Caki2 (cell line): ENCODE data around the gene TOX4. TPM values are rescaled to one million over a fixed set of nuclear protein-coding genes. Genes with fewer than 3 reads are reported as not detected.
"Not testable (repeated sequence)": the region's sequence is repeated elsewhere in the genome, so short reads cannot be mapped to it uniquely, and the experiment has no call there.

Source experiments
- DNase-seq: peaks from one replicate; pipeline ENCODE4 v3.0.0-alpha.2; 2015; ENCODE audit warnings: low read depth
- in situ Hi-C: cut with HindIII; loops from 2 replicates; pipeline ENCODE4 v1.10.0; 2016; ENCODE audit warnings: low sequenced_read_pairs, low pct_unique_long_range_greater_than_20kb, mixed read lengths
- total RNA-seq: library from RNA; depleted of rRNA; stranded (reverse); fragments of >200 nt; shearing (Covaris generic); gene quantifications from 2 replicates; pipeline ENCODE4 v1.2.3, GENCODE V29; 2014; ENCODE audit warnings: low replicate concordance

Gene TOX4
- total RNA-seq, 1 experiment from 2014 or later = 43.9 TPM

- in situ Hi-C loops = no loop called here
- DNase-seq = no peak
Measured at GRCh38 chr14:21526672-21527317, 49.8 kb downstream of the TOX4 start.

GRCh38 chr14:21527318-21527679 lies 50.3 kb downstream of the TOX4 start:
- in situ Hi-C loops = no loop called here
- no peak for DNase-seq

GRCh38 chr14:21528381-21529348 lies 51.7 kb downstream of the TOX4 start:
- in situ Hi-C loops = no loop called here

GRCh38 chr14:21529515-21529914 lies 52.5 kb downstream of the TOX4 start:
- no peak for DNase-seq
- in situ Hi-C loops = no loop called here

More at GRCh38 chr14:21528381-21529348, 51.7 kb downstream of the TOX4 start:
- no peak for DNase-seq

- in situ Hi-C loops = no loop called here
- no peak for DNase-seq
Measured at GRCh38 chr14:21533294-21533693, 56.3 kb downstream of the TOX4 start.

- in situ Hi-C loops = no loop called here
- DNase-seq = no peak
Measured at GRCh38 chr14:21534576-21534975, 57.6 kb downstream of the TOX4 start.

- DNase-seq = no peak
- in situ Hi-C loops = no loop called here
Measured at GRCh38 chr14:21535545-21536417, 58.8 kb downstream of the TOX4 start.

- no peak for DNase-seq
- in situ Hi-C loops = no loop called here
Measured at GRCh38 chr14:21536418-21537089, 59.6 kb downstream of the TOX4 start.

GRCh38 chr14:21537090-21537424 lies 60.1 kb downstream of the TOX4 start:
- in situ Hi-C loops = no loop called here
- DNase-seq = no peak

GRCh38 chr14:21539189-21539940 lies 62.4 kb downstream of the TOX4 start:
- in situ Hi-C loops = no loop called here
- DNase-seq = no peak

- no peak for DNase-seq
- in situ Hi-C loops = no loop called here
Measured at GRCh38 chr14:21541413-21542074, 64.5 kb downstream of the TOX4 start.

GRCh38 chr14:21543521-21543960 lies 66.5 kb downstream of the TOX4 start:
- no peak for DNase-seq

GRCh38 chr14:21543963-21544362 lies 67.0 kb downstream of the TOX4 start:
- DNase-seq = no peak
- in situ Hi-C loops = no loop called here

More at GRCh38 chr14:21543521-21543960, 66.5 kb downstream of the TOX4 start:
- in situ Hi-C loops = no loop called here

- in situ Hi-C loops = not testable (repeated sequence)
Measured at GRCh38 chr14:21544588-21544987, 67.6 kb downstream of the TOX4 start.

More at GRCh38 chr14:21544588-21544987, 67.6 kb downstream of the TOX4 start:
- not testable (repeated sequence) for DNase-seq
